IMR-90 (cell line): ENCODE data around the gene PON2. TPM values are rescaled to one million over a fixed set of nuclear protein-coding genes. Genes with fewer than 3 reads are reported as not detected.

Source experiments
- ATAC-seq: fragments of 200-7000 bp; cut with Tn5 transposase; 2 replicates; pipeline ENCODE4 v1.9.1; 2020; ENCODE audit warnings: low read depth, mild to moderate bottlenecking, moderate library complexity
- BruUV-seq: library from RNA; stranded (reverse); fragments of 400-500 nt; replicated peaks from 2 replicates; lab custom pipeline; 2021; lab: Mats Ljungman, UMichigan
- CTCF ChIA-PET: fragments of 300-600 bp; formaldehyde crosslinking; extraction: SDS; loops from one replicate; lab custom pipeline; 2021; ENCODE audit warnings: antibody characterized with exemption; lab: Yijun Ruan, JAX
- POLR2A ChIA-PET: fragments of 300-600 bp; sonication (Branson Sonifier 250); formaldehyde crosslinking; loops from one replicate; lab custom pipeline; 2022; ENCODE audit warnings: antibody characterized with exemption; ENCODE audit not compliant: unreplicated experiment; lab: Charles Lee
- DNase-seq: peaks from one replicate; pipeline ENCODE4 v3.0.0; 2013
- H2AFZ ChIP-seq: replicated peaks from 2 replicates; pipeline ENCODE3; 2013; ENCODE audit warnings: low read length, mild to moderate bottlenecking; ENCODE audit not compliant: poor library complexity
- H2AK5ac ChIP-seq: 2 replicates; pipeline ENCODE4 v1.6.1; 2013; ENCODE audit warnings: low read depth, low read length, inconsistent platforms
- H2AK9ac ChIP-seq: replicated peaks from 2 replicates; pipeline ENCODE3; 2013; ENCODE audit warnings: mild to moderate bottlenecking, low read depth, low read length, moderate library complexity; ENCODE audit not compliant: poor library complexity
- H2BK120ac ChIP-seq: 2 replicates; pipeline ENCODE4 v1.6.1; 2013; ENCODE audit warnings: low read depth, low read length, inconsistent platforms
- H2BK15ac ChIP-seq: 3 replicates; pipeline ENCODE4 v1.6.1; 2013; ENCODE audit warnings: low read depth, low read length, inconsistent platforms
- H2BK20ac ChIP-seq: 2 replicates; pipeline ENCODE4 v1.6.1; 2013; ENCODE audit warnings: low read depth, mild to moderate bottlenecking, inconsistent platforms, low read length, moderate library complexity
- H2BK5ac ChIP-seq: 2 replicates; pipeline ENCODE4 v1.6.1; 2013; ENCODE audit warnings: mild to moderate bottlenecking, low read depth, low read length, inconsistent platforms; ENCODE audit not compliant: poor library complexity, severe bottlenecking
- H3K14ac ChIP-seq: replicated peaks from 2 replicates; pipeline ENCODE4 v1.6.1; 2013; ENCODE audit warnings: low read depth, low read length, inconsistent platforms
- H3K18ac ChIP-seq: 2 replicates; pipeline ENCODE4 v1.6.1; 2013; ENCODE audit warnings: low read depth, low read length, control low read depth
- H3K23ac ChIP-seq: 2 replicates; pipeline ENCODE4 v1.6.1; 2013; ENCODE audit warnings: low read depth, low read length, inconsistent platforms
- H3K27ac ChIP-seq: 2 replicates; pipeline ENCODE4 v1.5.1; 2013; ENCODE audit warnings: mild to moderate bottlenecking, control low read depth, low read length; ENCODE audit not compliant: insufficient read depth
- H3K27me3 ChIP-seq: 2 replicates; pipeline ENCODE4 v1.6.1; 2013; ENCODE audit warnings: low read length; ENCODE audit not compliant: control insufficient read depth, insufficient read depth
- H3K36me3 ChIP-seq: 2 replicates; pipeline ENCODE4 v1.6.1; 2013; ENCODE audit warnings: low read length, mixed read lengths; ENCODE audit not compliant: control insufficient read depth, insufficient read depth
- H3K4ac ChIP-seq: 2 replicates; pipeline ENCODE4 v1.6.1; 2013; ENCODE audit warnings: low read depth, low read length, inconsistent platforms
- H3K4me1 ChIP-seq: 2 replicates; pipeline ENCODE4 v1.6.1; 2013; ENCODE audit warnings: low read length, mixed read lengths; ENCODE audit not compliant: control insufficient read depth, insufficient read depth
- H3K4me2 ChIP-seq: 2 replicates; pipeline ENCODE4 v1.6.1; 2013; ENCODE audit warnings: low read depth, mild to moderate bottlenecking, control low read depth, low read length, moderate library complexity
- H3K4me3 ChIP-seq: 2 replicates; pipeline ENCODE4 v1.5.1; 2013; ENCODE audit warnings: low read depth, mild to moderate bottlenecking, control low read depth, low read length, moderate library complexity; ENCODE audit not compliant: insufficient read depth
- H3K56ac ChIP-seq: 2 replicates; pipeline ENCODE4 v1.6.1; 2013; ENCODE audit warnings: low read length, inconsistent platforms; ENCODE audit not compliant: insufficient read depth; ENCODE audit errors: extremely low read depth
- H3K79me1 ChIP-seq, 2 experiments: 2 replicates each; pipeline ENCODE4 v1.6.1; 2013; ENCODE audit warnings: low read length in 2 of 2, inconsistent platforms in 1 of 2, low read depth in 1 of 2
- H3K9ac ChIP-seq: 2 replicates; pipeline ENCODE4 v1.6.1; 2013; ENCODE audit warnings: low read depth, low read length, control low read depth
- H3K9me1 ChIP-seq: 2 replicates; pipeline ENCODE4 v1.6.1; 2013; ENCODE audit warnings: low read length, inconsistent platforms; ENCODE audit not compliant: insufficient read depth
- H3K9me3 ChIP-seq: 2 replicates; pipeline ENCODE4 v1.6.1; 2013; ENCODE audit warnings: low read length; ENCODE audit not compliant: control insufficient read depth, insufficient read depth
- H4K20me1 ChIP-seq: 2 replicates; pipeline ENCODE4 v1.6.1; 2013; ENCODE audit warnings: low read length, inconsistent platforms; ENCODE audit not compliant: insufficient read depth
- H4K5ac ChIP-seq: 2 replicates; pipeline ENCODE4 v1.6.1; 2013; ENCODE audit warnings: mild to moderate bottlenecking, low read depth, low read length, control low read depth
- H4K8ac ChIP-seq, 2 experiments: 2 replicates each; pipeline ENCODE4 v1.6.1; 2013; ENCODE audit warnings: low read depth in 2 of 2, low read length in 2 of 2, control low read depth in 1 of 2, inconsistent platforms in 1 of 2
- H4K91ac ChIP-seq: 2 replicates; pipeline ENCODE4 v1.6.1; 2013; ENCODE audit warnings: low read depth, low read length, inconsistent platforms; ENCODE audit not compliant: insufficient read depth
- CTCF ChIP-seq: conservative IDR thresholded peaks from 2 replicates; pipeline ENCODE4 v1.5.1; 2012; ENCODE audit warnings: mild to moderate bottlenecking, low read depth, low read length, improper control_type of control experiment
- FOS ChIP-seq: fragments of 150-350 bp; IDR thresholded peaks from 2 replicates; pipeline ENCODE4 v1.6.1; 2016; ENCODE audit warnings: low read depth, low read length
- POLR2A ChIP-seq: IDR thresholded peaks from 2 replicates; pipeline ENCODE4 v1.6.1; 2012; ENCODE audit warnings: mild to moderate bottlenecking, low read depth, low read length
- RCOR1 ChIP-seq: IDR thresholded peaks from 2 replicates; pipeline ENCODE4 v1.6.1; 2012; ENCODE audit warnings: mild to moderate bottlenecking, low read length, improper control_type of control experiment; ENCODE audit not compliant: insufficient replicate concordance
- RFX5 ChIP-seq: IDR thresholded peaks from 2 replicates; pipeline ENCODE4 v1.8.0; 2012; ENCODE audit warnings: low read depth, mild to moderate bottlenecking, low read length, moderate library complexity
- WGBS, 2 experiments: methylation state at CpG; one replicate each; pipeline versions ENCODE4 v1.1.5 to v1.1.7; 2013; ENCODE audit warnings: missing lambda C conversion rate in 2 of 2; ENCODE audit not compliant: insufficient read length in 1 of 2; ENCODE audit errors: extremely low coverage in 2 of 2; 5-methylcytosine and 5-hydroxymethylcytosine counted together
- dilution Hi-C: fragments of 300-500 bp; cut with HindIII; formaldehyde crosslinking; loops from one replicate; pipeline ENCODE4 v1.14.3; 2018; ENCODE audit warnings: low sequenced_read_pairs; ENCODE audit not compliant: unreplicated experiment
- in situ Hi-C: fragments of 300-500 bp; cut with MboI; formaldehyde crosslinking; loops from 3 replicates; pipeline ENCODE4 v1.14.3; 2019; ENCODE audit warnings: low sequenced_read_pairs, inconsistent platforms, mixed read lengths
- intact Hi-C: fragments of 100-400 bp; cut with micrococcal nuclease; formaldehyde crosslinking; loops from 2 replicates; pipeline ENCODE4 v1.10.0; 2022
- polyA plus RNA-seq, 3 experiments: library from polyadenylated mRNA; depleted of rRNA; stranded (reverse); fragments of >200 nt; gene quantifications; 2 replicates each; pipeline ENCODE4 v1.2.3, GENCODE V29; 2012; ENCODE audit warnings: low replicate concordance in 1 of 3
- total RNA-seq: library from RNA; depleted of rRNA; stranded (reverse); fragments of >200 nt; gene quantifications from 2 replicates; pipeline ENCODE4 v1.2.3, GENCODE V29; 2012

Gene PON2
- total and polyA plus RNA-seq, 2 of the 4 experiments (the other 2 are of a cell fraction): 36.2 to 65.7 TPM

GRCh38 chr7:95444796-95445195, 10.0 kb upstream of the PON2 start:
- Histone ChIP-seq H2BK15ac (no peak overlapping the region), H3K27ac (no peak overlapping the region), H3K23ac (no peak overlapping the region), H3K4me3 (no peak overlapping the region), H2AFZ (no peak overlapping the region), H3K9me3 (no peaks in the 10 kb centered on the region), H3K79me1 (no peaks in the 10 kb centered on the region), H3K4ac (no peak overlapping the region), H3K27me3 (no peaks in the 10 kb centered on the region), H4K8ac (no peak overlapping the region), H4K20me1 (no peaks in the 10 kb centered on the region), H3K14ac (no peak overlapping the region), H3K4me2 (no peak overlapping the region), H4K5ac (no peak overlapping the region), H3K9ac (no peak overlapping the region), H3K9me1 (no peaks in the 10 kb centered on the region), H2AK5ac (no peak overlapping the region), H3K18ac (no peak overlapping the region), H3K56ac (no peak overlapping the region), H2BK20ac (no peak overlapping the region), H2BK5ac (no peak overlapping the region), H2AK9ac (no peak overlapping the region), H2BK120ac (no peak overlapping the region), H3K36me3 (no peaks in the 10 kb centered on the region), H3K4me1 (no peaks in the 10 kb centered on the region), H4K91ac (no peak overlapping the region)
- CTCF ChIA-PET: interaction anchor here (1.2 kb wide), 1 partner anchor 87 kb away, joined by 5 read pairs; no protein-coding TSS in a partner anchor
- BruUV-seq: no TSS peak
- POLR2A ChIA-PET: no interaction called here
- intact Hi-C loops (no loop called here), in situ Hi-C loops (no loop called here), dilution Hi-C loops (no loop called here)
- no peak for DNase-seq
- no CpG with 5 or more reads among the region's 2 CpGs for WGBS, 2 experiments
- ATAC-seq: no peak
- no peak for TF ChIP-seq POLR2A
- no peak for TF ChIP-seq FOS
- no peak for TF ChIP-seq RCOR1
- no peak for TF ChIP-seq RFX5
- TF ChIP-seq CTCF: no peak
